GM18951 (cell line): ENCODE results near the gene PDCD2L.
"Not testable (repeated sequence)": the region's sequence is repeated elsewhere in the genome, so short reads cannot be mapped to it uniquely, and the experiment has no call there.

ENCODE experiments used
- POLR2A ChIP-seq: IDR thresholded peaks from 4 replicates; pipeline ENCODE4 v1.6.1; 2011; ENCODE audit warnings: mild to moderate bottlenecking; ENCODE audit not compliant: insufficient read length, insufficient read depth; ENCODE audit errors: extremely low read depth
- in situ Hi-C: fragments of 300-500 bp; cut with MboI; formaldehyde crosslinking; loops from one replicate; pipeline ENCODE4 v1.12.0; 2022; ENCODE audit warnings: low sequenced_read_pairs, mixed read lengths, inconsistent platforms; ENCODE audit not compliant: unreplicated experiment

PDCD2L gene

DNA sequence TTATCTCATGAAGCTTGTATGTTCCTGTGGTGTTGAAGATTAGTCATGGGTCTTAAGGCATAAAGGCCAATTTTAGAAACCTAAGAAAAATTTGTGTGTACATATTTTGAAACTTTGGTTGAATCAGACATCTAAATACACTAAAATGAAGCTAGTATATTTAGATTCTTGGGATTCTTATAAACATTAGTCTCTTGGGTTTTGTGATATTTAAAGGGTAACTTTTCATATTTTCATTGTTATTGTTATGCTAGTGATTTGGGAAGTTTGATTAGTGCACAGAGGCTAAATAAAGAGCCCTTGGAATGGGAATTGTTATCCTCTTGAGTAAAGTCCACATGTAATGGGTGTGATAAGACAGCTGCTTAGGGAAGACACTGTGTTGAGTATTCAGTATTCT is 48.5 kb downstream of the PDCD2L start:
- in situ Hi-C loops, result no loop called here
- TF ChIP-seq POLR2A, result no peak

DNA sequence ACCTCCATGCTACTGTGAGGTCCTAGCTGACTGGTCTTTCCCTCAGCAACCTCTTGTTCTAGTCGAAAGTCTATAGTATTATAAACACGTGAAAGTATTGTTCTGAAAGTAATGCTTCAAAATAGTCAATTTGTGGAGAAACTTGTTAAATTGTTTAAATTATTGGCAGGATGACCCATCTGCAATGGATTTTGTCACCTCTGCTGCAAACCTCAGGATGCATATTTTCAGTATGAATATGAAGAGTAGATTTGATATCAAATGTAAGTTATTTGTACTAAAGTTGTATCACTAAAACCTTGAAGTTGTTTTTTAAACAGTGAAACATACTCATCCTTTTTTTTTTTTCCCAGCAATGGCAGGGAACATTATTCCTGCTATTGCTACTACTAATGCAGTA is 49.9 kb downstream of the PDCD2L start:
- in situ Hi-C loops, result no loop called here
- no peak for TF ChIP-seq POLR2A

DNA sequence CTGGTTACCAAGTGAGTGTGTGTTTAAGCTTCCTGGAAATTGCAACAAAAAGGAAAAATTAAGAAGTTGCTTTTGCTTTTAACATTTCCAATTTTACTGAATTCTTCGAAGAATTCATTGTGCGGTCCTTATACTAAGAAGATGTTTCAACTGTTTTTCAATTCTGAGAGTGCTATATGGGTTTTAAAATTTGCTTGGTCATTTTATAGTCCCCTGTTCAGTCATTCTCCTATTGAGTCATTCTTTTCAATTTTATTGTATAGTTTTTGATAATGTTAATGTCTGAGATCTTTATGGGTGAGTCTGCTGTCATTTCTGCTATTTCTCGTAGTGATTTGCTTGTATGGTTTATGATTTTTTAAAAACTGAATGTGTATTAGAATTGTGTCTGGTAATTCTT is 50.5 kb downstream of the PDCD2L start:
- in situ Hi-C loops, result no loop called here
- TF ChIP-seq POLR2A, result no peak

DNA sequence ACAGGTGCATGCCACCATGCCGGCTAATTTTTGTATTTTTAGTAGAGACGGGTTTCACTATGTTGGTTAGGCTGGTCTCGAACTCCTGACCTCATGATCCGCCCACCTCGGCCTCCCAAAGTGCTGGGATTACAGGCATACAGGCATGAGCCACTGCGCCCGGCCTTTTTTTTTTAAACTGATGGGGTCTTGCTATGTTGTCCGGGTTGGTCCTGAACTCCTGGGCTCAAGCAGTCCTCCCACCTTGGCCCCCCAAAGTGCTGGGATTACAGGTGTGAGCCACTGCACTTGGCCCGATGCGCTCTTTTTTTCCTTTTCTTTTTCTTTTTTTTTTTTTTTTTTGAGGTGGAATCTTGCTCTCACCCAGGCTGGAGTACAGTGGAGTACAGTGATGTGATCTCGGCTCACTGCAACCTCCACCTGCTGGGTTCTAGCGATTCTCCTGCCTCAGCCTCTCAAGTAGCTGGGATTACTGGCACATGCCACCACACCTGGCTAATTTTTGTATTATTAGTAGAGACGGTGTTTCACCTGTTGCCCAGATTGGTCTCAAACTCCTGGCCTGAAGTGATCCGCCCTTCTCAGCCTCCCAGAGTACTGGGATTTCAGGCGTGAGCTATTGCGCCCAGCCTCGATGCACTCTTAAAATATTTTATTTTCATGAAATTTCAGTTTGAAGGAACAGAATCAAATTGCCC is 51.7 kb downstream of the PDCD2L start:
- in situ Hi-C loops, result not testable (repeated sequence)

DNA sequence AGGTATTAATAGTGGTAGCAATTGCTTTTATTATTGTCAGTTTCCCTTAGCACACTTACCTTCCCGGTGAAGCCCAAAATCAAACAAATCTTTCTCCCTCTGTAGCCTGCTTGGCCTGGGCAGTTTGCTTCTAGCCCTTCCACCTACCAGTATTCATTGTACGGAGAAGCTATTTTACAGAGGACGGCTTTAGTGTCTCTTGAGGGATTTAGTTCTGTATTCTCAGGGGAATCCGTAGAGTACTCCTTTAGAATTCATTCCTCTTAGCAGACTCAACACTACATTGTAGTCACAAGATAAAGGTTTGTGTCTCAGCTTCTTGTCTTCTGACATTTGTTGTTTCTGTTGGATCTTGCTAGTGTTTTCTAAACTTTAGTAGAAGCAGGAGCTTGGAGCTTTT is 53.2 kb downstream of the PDCD2L start:
- TF ChIP-seq POLR2A, result no peak
- in situ Hi-C loops, result no loop called here

DNA sequence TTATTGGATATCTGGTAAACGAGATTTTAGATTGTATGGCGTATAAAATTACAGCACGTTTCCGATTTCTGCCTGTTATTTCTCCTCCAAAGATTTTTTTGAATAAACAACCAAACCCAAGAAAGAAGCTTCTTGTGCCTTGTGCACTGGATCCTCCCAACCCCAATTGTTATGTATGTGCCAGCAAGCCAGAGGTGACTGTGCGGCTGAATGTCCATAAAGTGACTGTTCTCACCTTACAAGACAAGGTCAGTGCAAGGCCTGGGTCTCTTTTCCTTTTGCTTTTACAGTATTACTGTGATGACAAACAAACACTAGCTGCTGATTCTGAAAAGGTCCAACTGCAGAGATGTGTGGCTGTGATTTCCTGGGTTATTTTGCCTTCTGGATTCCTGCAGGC is 54.5 kb downstream of the PDCD2L start:
- in situ Hi-C loops, result no loop called here
- TF ChIP-seq POLR2A, result no peak

DNA sequence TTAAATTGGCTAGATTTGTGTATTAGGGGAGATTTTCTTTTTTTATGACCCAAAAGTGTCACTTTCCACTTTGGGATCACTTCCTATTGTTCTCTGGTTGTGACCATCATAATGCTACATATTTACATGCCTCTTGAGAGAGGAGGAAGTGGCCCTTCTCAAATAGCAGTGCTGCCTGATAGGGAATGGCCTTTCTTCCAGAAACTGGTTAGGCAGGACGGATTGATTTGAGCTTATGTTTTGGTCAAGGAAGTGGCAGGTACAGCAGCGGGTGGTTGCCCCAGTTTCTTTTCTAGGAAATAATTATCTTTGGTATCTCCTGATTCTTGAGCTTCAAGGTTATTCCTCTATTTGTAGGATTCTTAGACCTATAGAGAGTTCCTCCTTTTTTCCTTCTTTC is 55.4 kb downstream of the PDCD2L start:
- in situ Hi-C loops, result no loop called here
- no peak for TF ChIP-seq POLR2A

DNA sequence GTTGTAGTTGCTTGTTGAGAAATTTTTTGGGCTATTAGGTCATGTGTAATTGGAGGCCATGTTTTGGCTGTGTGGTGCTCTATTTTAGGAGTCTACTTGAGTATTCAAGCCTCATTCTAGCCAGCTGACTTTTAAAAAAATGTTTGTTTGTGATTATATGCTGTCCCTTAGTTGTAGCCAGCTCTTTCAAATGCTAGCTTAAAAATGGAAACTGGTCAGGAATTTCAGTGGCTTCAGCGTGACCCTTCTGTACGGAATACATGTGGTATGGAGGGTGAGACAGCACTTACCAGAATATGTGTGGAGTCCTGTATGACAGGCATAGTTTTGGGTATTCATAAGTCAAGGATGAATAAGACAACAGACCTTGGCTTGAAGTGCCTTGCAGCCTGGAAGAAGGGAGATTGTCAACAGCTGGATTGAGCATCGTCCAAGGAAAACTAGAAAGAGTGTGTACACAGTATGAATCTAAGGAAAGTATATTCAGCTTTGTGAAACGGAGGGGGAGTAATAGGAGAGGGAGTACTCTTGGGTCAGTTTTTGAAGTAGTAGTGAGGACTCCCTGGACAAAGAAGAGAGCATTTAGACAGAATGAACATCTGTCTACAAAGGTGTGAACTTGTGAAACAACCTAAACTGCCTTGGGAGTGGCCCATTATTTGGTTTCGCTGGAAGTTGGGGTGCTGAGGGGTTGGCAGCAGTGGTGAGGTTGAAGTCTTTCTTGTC is 57.3 kb downstream of the PDCD2L start:
- in situ Hi-C loops, result no loop called here
- TF ChIP-seq POLR2A, result no peak

DNA sequence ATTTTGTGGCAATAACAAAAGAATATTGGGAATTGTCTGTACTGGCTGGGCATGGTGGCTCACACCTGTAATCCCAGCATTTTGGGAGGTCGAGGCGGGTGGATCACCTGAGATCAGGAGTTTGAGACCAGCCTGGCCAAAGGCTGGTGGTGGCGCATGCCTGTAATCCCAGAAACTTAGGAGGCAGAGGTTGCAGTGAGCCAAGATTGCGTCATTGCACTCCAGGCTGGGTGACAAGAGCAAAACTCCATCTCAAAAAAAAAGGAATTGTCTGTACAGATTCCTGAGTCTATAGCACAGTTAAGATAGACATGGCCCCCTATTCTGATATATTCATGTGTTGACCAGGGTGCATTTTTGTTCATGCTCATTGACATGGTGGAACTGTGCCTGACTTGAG is 60.6 kb downstream of the PDCD2L start:
- in situ Hi-C loops, result not testable (repeated sequence)

DNA sequence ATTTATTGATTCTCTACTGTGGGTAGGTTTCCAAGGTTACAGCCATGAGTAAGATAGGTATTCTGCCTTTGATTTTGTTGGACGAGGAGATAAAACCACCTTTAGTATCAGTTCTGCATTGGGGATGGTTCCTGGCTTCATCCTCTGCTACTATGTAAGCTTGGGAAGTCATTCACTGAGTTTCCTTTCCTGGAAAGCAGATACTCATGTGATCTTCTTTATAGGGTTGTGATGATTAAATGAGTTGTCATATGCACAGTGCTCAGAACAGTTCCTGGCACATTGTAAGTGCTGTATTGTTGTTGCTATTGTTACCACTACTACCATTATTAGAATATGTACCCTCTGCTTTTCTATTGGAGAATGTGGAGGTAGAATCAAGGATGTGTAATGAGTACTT is 64.2 kb downstream of the PDCD2L start:
- in situ Hi-C loops, result no loop called here
- no peak for TF ChIP-seq POLR2A

DNA sequence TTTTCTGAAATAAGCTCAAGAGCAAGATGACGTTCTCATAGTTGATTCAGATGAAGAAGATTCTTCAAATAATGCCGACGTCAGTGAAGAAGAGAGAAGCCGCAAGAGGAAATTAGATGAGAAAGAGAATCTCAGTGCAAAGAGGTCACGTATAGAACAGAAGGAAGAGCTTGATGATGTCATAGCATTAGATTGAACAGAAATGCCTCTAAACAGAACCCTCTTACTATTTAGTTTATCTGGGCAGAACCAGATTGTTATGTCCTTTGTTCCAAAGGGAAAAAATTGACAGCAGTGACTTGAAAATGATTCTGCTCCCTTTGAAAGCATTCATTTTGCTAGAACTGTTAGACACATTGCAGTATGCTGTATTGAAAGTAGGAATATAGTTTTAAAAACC is 64.8 kb downstream of the PDCD2L start:
- in situ Hi-C loops, result not testable (repeated sequence)

DNA sequence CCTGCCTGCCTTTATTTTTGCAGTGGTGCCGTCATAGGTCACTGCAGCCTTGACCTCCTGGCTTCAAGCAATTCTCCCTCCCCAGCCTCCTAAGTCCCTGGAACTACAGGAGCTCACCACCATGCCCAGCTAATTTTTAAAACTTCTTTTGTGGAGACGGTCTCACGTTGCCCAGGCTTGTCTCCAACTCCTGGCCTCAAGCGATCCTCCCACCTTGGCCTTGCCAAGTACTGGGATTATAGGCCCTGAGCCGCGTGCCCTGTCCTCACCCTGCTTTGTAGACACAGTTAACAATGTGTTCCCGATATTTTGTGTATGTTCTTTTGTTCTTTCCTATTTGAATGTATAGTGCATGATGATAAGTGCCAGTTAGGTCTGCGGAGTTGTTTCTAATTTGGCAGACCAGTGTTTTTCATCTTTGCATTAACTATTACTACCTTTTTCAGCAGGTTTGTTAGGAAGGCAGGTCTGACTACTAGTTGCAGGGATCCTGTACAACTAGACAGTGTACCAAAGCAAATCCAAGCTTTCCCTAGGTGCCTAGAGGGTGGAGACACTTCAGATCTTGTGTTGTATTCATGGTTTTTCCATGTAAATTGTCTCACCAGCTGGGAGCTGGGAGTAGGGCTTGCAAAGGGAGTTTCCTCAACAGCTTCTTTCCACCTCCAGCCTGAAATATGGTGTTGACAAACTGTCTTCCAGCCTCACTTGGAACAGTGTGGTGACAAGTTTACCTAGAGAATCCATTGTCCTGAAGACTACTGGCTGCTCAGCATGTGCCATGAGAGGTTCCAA is 67.9 kb downstream of the PDCD2L start:
- in situ Hi-C loops, result no loop called here
- no peak for TF ChIP-seq POLR2A

DNA sequence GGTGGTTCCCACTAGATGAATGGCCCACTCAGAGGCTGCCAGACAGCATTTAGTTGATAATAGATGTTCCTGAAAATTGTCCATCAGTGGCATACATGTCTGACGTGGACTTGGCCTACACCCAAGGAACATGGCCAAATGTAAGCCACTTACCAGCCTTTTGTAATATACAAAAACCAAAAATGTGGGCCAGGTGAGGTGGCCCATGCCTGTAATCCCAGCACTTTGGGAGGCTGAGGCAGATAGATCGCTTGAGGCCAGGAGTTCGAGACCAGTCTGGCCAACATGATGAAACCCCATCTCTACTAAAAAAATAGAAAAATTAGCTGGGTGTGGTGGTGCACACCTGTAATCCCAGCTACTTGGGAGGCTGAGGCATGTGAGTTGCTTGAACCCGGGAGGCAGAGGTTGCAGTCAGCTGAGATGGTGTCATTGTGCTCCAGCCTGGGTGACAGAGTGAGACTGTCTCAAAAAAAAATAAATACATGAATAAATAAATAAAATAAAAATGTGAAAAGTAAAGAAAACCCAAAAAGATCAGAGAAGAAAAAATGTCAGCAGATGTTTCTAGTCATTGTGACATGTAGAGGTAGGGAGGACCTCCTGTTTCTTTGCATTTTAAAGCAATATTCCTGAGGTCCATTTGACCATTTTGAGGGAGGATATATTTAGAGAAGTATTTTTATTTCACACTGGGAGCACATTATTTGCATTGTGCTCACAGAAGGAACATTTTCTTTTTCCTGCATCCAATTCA is 70.2 kb downstream of the PDCD2L start:
- no peak for TF ChIP-seq POLR2A
- in situ Hi-C loops, result no loop called here
